ENCODE measurements around the gene SSH3. TPM values are rescaled to one million over a fixed set of nuclear protein-coding genes. Genes with fewer than 3 reads are reported as not detected.

Gene SSH3
- total RNA-seq, 1 donor from 2014 or later: 7.3 TPM

- no peak for DNase-seq (ENCODE audit: low spot score)
- Mint-ChIP-seq H3K27ac (ENCODE audit: unreplicated experiment) (peak overlapping the region; percentile 75), H3K9me3 (ENCODE audit: unreplicated experiment) (no peaks in the 10 kb centered on the region), H3K4me1 (ENCODE audit: unreplicated experiment) (peaks cover 34% of the 10 kb centered on the region), H3K36me3 (ENCODE audit: low read depth, unreplicated experiment) (peaks cover 16% of the 10 kb centered on the region), H3K27me3 (ENCODE audit: unreplicated experiment) (peaks cover 13% of the 10 kb centered on the region), H3K4me3 (ENCODE audit: unreplicated experiment) (no peak overlapping the region)
- TF ChIP-seq CTCF (IDR thresholded peaks at IDR 0.05; ENCODE audit: unreplicated experiment): no peak
Measured at GRCh38 chr11:67278135-67278938, 25.0 kb upstream of the SSH3 start.

GRCh38 chr11:67278939-67279588, 24.3 kb upstream of the SSH3 start:
- DNase-seq (ENCODE audit: low spot score): no peak
- Mint-ChIP-seq H3K27ac (ENCODE audit: unreplicated experiment) (no peak overlapping the region), H3K4me1 (ENCODE audit: unreplicated experiment) (peaks cover 34% of the 10 kb centered on the region), H3K36me3 (ENCODE audit: low read depth, unreplicated experiment) (peaks cover 16% of the 10 kb centered on the region), H3K27me3 (ENCODE audit: unreplicated experiment) (peaks cover 13% of the 10 kb centered on the region), H3K9me3 (ENCODE audit: unreplicated experiment) (no peaks in the 10 kb centered on the region), H3K4me3 (ENCODE audit: unreplicated experiment) (no peak overlapping the region)
- no peak for TF ChIP-seq CTCF (IDR thresholded peaks at IDR 0.05; ENCODE audit: unreplicated experiment)

DNA sequence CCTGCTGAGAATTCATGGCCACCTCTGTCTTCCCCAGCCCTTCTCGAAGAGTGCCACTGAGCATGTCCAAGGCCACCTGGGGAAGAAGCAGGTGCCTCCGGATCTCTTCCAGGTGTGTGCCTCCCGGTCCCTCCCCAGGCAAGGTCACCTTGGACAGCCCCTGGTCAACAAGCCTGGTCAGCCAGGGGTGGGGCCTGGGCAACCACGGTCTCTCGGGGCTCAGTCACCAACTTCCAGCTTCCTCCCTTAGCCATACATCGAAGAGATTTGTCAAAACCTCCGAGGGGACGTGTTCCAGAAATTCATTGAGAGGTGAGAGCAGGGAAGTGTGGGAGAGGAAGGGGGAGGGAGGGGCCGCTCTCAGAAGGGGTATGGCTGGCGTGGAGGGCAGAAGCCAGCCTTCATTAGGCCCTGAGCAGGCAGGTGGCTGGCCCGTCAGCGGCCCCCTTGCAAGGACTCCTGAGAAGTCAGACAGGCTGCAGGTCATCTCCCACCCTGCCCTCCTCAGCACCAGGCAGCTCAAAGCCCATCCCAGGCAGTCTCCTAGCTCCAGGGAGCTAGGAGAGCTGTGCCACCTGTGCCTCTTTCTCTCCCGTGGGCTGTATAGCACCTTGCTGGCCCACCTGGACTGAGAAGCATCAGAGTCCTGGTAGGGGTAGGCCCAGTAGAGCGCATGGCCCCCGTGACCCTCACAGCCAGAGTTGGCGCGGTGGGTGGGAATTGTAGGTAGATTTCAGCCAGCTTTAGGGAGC, 23.6 kb upstream of the SSH3 start:
- Mint-ChIP-seq H3K4me1 (ENCODE audit: unreplicated experiment) (peaks cover 30% of the 10 kb centered on the region), H3K36me3 (ENCODE audit: low read depth, unreplicated experiment) (peaks cover 16% of the 10 kb centered on the region)

DNA sequence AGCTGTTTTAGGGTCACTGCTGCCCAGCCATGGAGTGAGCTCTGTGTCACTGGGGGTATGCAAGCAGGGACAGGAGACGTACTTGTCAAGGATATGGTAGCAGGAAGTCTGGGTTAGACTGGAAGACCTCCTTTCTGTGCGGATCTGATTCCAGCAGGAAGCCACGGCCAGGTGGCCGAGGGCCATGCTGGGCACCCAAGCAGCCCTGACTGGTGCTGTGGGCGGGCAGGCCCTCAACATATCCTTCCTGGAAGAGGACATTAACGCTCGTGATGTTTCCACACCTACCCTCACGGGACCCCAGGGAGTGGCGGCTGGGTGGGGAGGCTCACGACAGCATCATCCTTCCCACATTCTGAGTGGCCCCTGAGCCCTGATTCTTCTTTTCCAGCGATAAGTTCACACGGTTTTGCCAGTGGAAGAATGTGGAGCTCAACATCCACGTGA, 23.0 kb upstream of the SSH3 start:
- no peaks in the 10 kb centered on the region for H3K9me3 Mint-ChIP-seq (ENCODE audit: unreplicated experiment)
- no peak for DNase-seq (ENCODE audit: low spot score)
- H3K27me3 Mint-ChIP-seq (ENCODE audit: unreplicated experiment): peaks cover 13% of the 10 kb centered on the region
- H3K4me1 Mint-ChIP-seq (ENCODE audit: unreplicated experiment): peaks cover 25% of the 10 kb centered on the region
- peak overlapping the region; percentile 72 for H3K27ac Mint-ChIP-seq (ENCODE audit: unreplicated experiment)
- no peak for TF ChIP-seq CTCF (IDR thresholded peaks at IDR 0.05; ENCODE audit: unreplicated experiment)
- H3K36me3 Mint-ChIP-seq (ENCODE audit: low read depth, unreplicated experiment): peaks cover 16% of the 10 kb centered on the region
- H3K4me3 Mint-ChIP-seq (ENCODE audit: unreplicated experiment): no peak overlapping the region

More for the DNA sequence above, 23.6 kb upstream of the SSH3 start:
- no peak for DNase-seq (ENCODE audit: low spot score)
- Mint-ChIP-seq H3K27ac (ENCODE audit: unreplicated experiment) (peak overlapping the region; percentile 72), H3K4me3 (ENCODE audit: unreplicated experiment) (no peak overlapping the region), H3K9me3 (ENCODE audit: unreplicated experiment) (no peaks in the 10 kb centered on the region), H3K27me3 (ENCODE audit: unreplicated experiment) (peaks cover 13% of the 10 kb centered on the region)
- no peak for TF ChIP-seq CTCF (IDR thresholded peaks at IDR 0.05; ENCODE audit: unreplicated experiment)

Measured in endothelial cell (in vitro differentiated cells).